Measurements from ENCODE around the gene DGKG.
A peak's percentile ranks its signal among the peaks of the same experiment; 100 is the strongest.

The DGKG gene

GRCh38 chr3:186247821-186248814 is 113.9 kb downstream of the DGKG start:
- DNase-seq (ENCODE audit: low spot score), result no peak
- ChIA-PET CTCF (interaction anchor here (0.7 to 1.2 kb wide), 3 partner anchors 9 to 234 kb away, joined by 3 to 5 read pairs (median 5); no protein-coding TSS in a partner anchor), POLR2A (ENCODE audit: low non-redundant PET) (no interaction called here)
- no peak overlapping the region for H3K27ac ChIP-seq
- TF ChIP-seq CTCF (conservative IDR thresholded peaks at IDR 0.05; ENCODE audit: low read depth), result no peak

GRCh38 chr3:186246941-186247340 is 115.1 kb downstream of the DGKG start:
- POLR2A ChIA-PET (ENCODE audit: low non-redundant PET), result no interaction called here
- DNase-seq (ENCODE audit: low spot score), result no peak
- TF ChIP-seq CTCF (conservative IDR thresholded peaks at IDR 0.05; ENCODE audit: low read depth), result no peak
- no peak overlapping the region for H3K27ac ChIP-seq
- CTCF ChIA-PET, result interaction anchor here (1.2 kb wide), 1 partner anchor 12 kb away, joined by 5 read pairs; no protein-coding TSS in a partner anchor

- H3K27ac ChIP-seq, result no peak overlapping the region
- POLR2A ChIA-PET (ENCODE audit: low non-redundant PET), result interaction anchor here (0.6 kb wide), 1 partner anchor 262 kb away, joined by 4 read pairs; no protein-coding TSS in a partner anchor
- no peak for DNase-seq (ENCODE audit: low spot score)
- CTCF ChIA-PET, result no interaction called here
- no peak for TF ChIP-seq CTCF (conservative IDR thresholded peaks at IDR 0.05; ENCODE audit: low read depth)
Observed at GRCh38 chr3:186244016-186244415, 118.0 kb downstream of the DGKG start.

DNA sequence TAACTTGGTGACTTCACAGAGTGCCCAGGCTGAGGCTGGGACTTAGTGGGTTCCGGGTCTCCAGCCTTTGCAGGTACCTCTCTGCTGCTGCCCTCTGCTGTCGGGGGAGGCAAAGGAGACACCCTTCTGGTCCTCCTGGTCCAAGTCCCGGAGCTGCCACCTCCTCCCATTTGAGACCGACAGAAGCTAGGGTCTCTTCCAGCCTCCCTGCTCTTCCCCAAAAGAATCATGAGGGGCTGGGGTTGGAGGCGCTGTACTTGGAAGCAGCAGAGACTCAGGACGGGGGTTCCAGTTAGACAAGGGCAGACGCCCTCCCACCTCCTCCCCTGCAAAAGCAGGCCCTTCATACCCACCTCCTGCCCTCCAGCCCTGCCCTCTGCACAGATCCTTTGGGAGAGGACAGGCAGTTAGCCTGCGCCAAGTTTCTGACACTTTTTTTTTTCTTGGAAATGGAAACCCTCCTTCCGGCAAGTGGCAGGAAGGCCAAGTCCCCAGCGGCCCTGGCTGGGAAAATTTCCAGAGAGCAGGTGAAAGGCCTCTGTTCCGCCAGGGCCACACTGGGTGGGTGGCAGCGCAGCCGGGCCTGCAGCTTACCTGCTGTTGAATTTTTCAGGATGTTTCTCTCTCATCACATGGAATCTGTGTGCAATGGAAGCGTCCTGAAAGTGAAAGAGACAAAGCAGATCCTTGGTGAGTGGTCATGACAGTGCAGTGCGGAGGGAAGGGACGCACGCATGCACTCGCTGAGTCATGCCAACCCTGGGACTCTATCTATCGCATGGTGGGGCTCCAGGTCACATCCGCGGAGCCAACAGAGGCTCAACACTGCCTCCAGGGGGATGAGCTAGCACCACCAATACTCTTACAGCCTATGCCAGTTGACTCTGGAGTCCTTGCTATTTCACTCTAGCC is 119.9 kb downstream of the DGKG start:
- peak; percentile 22 for DNase-seq (ENCODE audit: low spot score)
- ChIA-PET POLR2A (ENCODE audit: low non-redundant PET) (no interaction called here), CTCF (interaction anchor here (0.6 to 1.6 kb wide), 11 partner anchors 11 to 1412 kb away, joined by 3 to 12 read pairs (median 4); no protein-coding TSS in a partner anchor)
- TF ChIP-seq CTCF (conservative IDR thresholded peaks at IDR 0.05; ENCODE audit: low read depth), result no peak
- 0 out of 2 replicates have a peak overlapping the region, but pooled peaks have one; percentile 2 for H3K27ac ChIP-seq

GRCh38 chr3:186239321-186239720 is 122.7 kb downstream of the DGKG start:
- CTCF ChIA-PET, result interaction anchor here (0.6 to 0.7 kb wide), 4 partner anchors 9 to 1986 kb away, joined by 3 to 5 read pairs (median 4); no protein-coding TSS in a partner anchor
- POLR2A ChIA-PET (ENCODE audit: low non-redundant PET), result no interaction called here
- no peak overlapping the region for H3K27ac ChIP-seq
- TF ChIP-seq CTCF (conservative IDR thresholded peaks at IDR 0.05; ENCODE audit: low read depth), result no peak
- no peak for DNase-seq (ENCODE audit: low spot score)

- TF ChIP-seq CTCF (conservative IDR thresholded peaks at IDR 0.05; ENCODE audit: low read depth), result no peak
- POLR2A ChIA-PET (ENCODE audit: low non-redundant PET), result no interaction called here
- no peak overlapping the region for H3K27ac ChIP-seq
- DNase-seq (ENCODE audit: low spot score), result no peak
- CTCF ChIA-PET, result interaction anchor here (0.8 kb wide), 1 partner anchor 51 kb away, joined by 4 read pairs; no protein-coding TSS in a partner anchor
Observed at GRCh38 chr3:186237915-186238314, 124.1 kb downstream of the DGKG start.

Data from RWPE1 (cell line).